A549 (cell line): Measurements from ENCODE around the gene NSRP1.

ENCODE experiments used
- BHLHE40 ChIP-seq: IDR thresholded peaks from 2 replicates; pipeline ENCODE4 v1.6.1; 2012; ENCODE audit warnings: low read depth, low read length, inconsistent platforms
- CEBPB ChIP-seq, 2 experiments: fragments of >200 bp in 1 of 2; sonication (Bioruptor Twin) in 1 of 2; formaldehyde crosslinking in 1 of 2; IDR thresholded peaks; 2 replicates each; pipeline ENCODE4 v1.6.1; 2012 to 2016
- CHD4 ChIP-seq: fragments of 200-600 bp; sonication (generic); IDR thresholded peaks from 2 replicates; pipeline ENCODE4 v1.6.1; 2016; ENCODE audit warnings: antibody characterized with exemption, mild to moderate bottlenecking, borderline replicate concordance
- CTCF ChIP-seq: fragments of >200 bp; sonication (Bioruptor Twin); formaldehyde crosslinking; IDR thresholded peaks from 3 replicates; pipeline ENCODE4 v1.5.1; 2016
- EP300 ChIP-seq, 2 experiments: fragments of >200 bp; sonication (Bioruptor Twin); formaldehyde crosslinking; IDR thresholded peaks; 2 replicates in 1 of 2; 3 replicates in 1 of 2; pipeline ENCODE4 v1.6.1; 2016 to 2017
- HDAC2 ChIP-seq: fragments of 200-600 bp; sonication (generic); IDR thresholded peaks from 2 replicates; pipeline ENCODE4 v1.6.1; 2016
- MYC ChIP-seq: IDR thresholded peaks from 2 replicates; pipeline ENCODE4 v1.6.1; 2012; ENCODE audit warnings: mild to moderate bottlenecking, inconsistent platforms, low read length, improper control_type of control experiment, borderline replicate concordance
- POLR2A ChIP-seq: IDR thresholded peaks from 2 replicates; pipeline ENCODE4 v1.6.1; 2012; ENCODE audit warnings: mild to moderate bottlenecking, low read length
- RCOR1 ChIP-seq: fragments of 150-350 bp; IDR thresholded peaks from 2 replicates; pipeline ENCODE4 v1.6.1; 2014; ENCODE audit warnings: antibody characterized with exemption, low read length, low read depth
- TP53 ChIP-seq: fragments of 250-450 bp; sonication (Bioruptor Pico); IDR thresholded peaks from 2 replicates; pipeline ENCODE4 v1.5.0; 2021; ENCODE audit warnings: mild to moderate bottlenecking, moderate library complexity
- USF2 ChIP-seq: fragments of 450-650 bp; IDR thresholded peaks from 2 replicates; pipeline ENCODE4 v1.6.1; 2014; ENCODE audit warnings: antibody characterized with exemption
- TF ChIP-seq, protein P1 (sequence below): fragments of 150-350 bp; IDR thresholded peaks from 2 replicates; pipeline ENCODE4 v1.6.1; 2014; ENCODE audit warnings: low read depth, mild to moderate bottlenecking, low read length
- TF ChIP-seq, protein P2 (sequence below): IDR thresholded peaks from 2 replicates; pipeline ENCODE4 v1.6.1; 2012

DNA sequence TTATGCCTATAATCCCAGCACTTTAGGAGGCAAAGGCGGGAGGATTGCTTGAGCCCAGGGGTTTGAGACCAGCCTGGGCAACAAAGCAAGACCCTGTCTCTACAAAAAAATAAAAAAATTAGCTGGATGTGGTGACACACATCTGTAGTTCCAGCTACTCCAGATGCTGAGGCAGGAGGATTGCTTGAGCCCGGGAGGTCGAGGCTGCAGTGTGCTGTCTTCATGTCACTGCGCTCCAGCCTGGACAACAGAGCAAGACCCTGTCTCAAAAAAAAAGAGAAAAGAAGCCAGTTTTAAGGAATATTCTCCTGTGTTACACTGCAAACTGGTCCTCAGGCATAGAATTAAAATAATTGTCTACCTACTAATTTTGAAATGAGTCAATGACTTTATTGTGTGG, 47.9 kb downstream of the NSRP1 start:
- TF ChIP-seq CTCF, result no peak
- no peak for TF ChIP-seq EP300 (IDR thresholded peaks at IDR 0.05)
- TF ChIP-seq USF2, result no peak
- TF ChIP-seq TP53 (CRISPR knock-in tag), result no peak
- TF ChIP-seq, protein P1, sequence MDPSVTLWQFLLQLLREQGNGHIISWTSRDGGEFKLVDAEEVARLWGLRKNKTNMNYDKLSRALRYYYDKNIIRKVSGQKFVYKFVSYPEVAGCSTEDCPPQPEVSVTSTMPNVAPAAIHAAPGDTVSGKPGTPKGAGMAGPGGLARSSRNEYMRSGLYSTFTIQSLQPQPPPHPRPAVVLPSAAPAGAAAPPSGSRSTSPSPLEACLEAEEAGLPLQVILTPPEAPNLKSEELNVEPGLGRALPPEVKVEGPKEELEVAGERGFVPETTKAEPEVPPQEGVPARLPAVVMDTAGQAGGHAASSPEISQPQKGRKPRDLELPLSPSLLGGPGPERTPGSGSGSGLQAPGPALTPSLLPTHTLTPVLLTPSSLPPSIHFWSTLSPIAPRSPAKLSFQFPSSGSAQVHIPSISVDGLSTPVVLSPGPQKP, result no peak
- TF ChIP-seq CEBPB (IDR thresholded peaks at IDR 0.05), result no peak
- TF ChIP-seq RCOR1, result no peak
- no peak for TF ChIP-seq POLR2A
- no peak for TF ChIP-seq MYC
- no peak for TF ChIP-seq HDAC2
- no peak for TF ChIP-seq CHD4
- TF ChIP-seq, protein P2, sequence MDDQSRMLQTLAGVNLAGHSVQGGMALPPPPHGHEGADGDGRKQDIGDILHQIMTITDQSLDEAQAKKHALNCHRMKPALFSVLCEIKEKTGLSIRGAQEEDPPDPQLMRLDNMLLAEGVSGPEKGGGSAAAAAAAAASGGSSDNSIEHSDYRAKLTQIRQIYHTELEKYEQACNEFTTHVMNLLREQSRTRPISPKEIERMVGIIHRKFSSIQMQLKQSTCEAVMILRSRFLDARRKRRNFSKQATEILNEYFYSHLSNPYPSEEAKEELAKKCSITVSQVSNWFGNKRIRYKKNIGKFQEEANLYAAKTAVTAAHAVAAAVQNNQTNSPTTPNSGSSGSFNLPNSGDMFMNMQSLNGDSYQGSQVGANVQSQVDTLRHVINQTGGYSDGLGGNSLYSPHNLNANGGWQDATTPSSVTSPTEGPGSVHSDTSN, result no peak
- TF ChIP-seq BHLHE40, result no peak
